IPS-11a (cell line): Measurements from ENCODE around the gene SEMA3D.

Experiments used
- H3K4me3 ChIP-seq: one replicate; pipeline ENCODE4 v1.5.1; 2013; ENCODE audit warnings: low read depth, low read length, control low read depth

SEMA3D gene

DNA sequence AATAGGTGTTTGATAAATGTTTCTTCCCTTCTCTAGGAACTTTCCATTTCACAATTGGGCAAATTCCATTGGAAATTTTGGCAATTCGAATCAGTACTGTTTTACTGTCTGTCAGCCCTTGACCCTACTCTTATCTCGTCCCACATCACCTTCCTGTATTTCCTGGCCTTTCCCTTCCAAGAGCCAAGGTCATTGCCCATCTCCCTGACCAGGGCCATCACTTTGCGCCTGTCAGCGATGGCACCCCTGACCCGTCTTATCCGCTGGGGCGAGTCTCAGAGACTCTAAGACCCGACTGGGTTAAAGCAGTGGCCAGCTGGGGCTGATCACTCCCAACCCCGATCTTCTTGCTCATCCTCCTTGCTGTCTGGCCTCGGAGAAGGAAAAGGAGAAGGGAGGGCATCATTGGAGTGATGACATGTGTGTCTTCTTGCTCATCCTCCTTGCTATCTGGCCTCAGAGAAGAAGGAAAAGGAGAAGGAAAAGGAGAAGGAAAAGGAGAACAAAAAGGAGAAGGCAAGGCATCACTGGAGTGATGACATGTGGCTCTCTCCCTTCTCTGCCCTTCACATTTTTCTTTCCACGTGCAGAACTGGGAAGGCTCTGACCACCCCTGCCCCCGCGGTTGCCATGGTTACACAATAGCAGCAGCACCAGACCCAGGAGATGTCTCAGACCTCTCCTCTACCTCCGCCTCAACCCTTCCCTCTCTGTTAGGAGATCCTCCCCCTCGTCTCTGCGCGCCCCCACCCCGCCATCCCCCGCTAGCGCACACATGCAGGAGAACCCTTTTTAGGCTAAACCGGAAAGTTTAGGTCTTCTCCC, 2.0 kb downstream of the SEMA3D start:
- H3K4me3 ChIP-seq, result peak overlapping the region; percentile 61

DNA sequence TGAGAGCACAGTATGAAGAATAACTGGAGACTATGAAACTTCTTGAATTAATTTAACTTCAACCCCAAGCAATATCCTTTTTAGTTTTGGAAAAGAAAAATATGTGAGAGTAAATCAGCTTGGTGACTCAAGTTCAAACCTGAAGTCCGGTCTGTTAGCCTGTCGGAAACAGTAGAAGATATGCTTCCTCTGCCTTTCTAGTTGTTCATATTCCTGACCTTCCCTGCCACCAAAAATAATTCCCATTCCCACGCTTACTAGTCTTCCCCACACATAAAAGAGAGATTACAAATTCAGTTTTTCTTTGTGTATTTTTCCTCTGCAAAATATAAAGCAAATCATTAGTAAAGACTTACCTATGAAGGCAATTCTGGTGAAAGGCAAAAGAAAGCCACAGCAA, 3.6 kb downstream of the SEMA3D start:
- H3K4me3 ChIP-seq, result no peak overlapping the region

DNA sequence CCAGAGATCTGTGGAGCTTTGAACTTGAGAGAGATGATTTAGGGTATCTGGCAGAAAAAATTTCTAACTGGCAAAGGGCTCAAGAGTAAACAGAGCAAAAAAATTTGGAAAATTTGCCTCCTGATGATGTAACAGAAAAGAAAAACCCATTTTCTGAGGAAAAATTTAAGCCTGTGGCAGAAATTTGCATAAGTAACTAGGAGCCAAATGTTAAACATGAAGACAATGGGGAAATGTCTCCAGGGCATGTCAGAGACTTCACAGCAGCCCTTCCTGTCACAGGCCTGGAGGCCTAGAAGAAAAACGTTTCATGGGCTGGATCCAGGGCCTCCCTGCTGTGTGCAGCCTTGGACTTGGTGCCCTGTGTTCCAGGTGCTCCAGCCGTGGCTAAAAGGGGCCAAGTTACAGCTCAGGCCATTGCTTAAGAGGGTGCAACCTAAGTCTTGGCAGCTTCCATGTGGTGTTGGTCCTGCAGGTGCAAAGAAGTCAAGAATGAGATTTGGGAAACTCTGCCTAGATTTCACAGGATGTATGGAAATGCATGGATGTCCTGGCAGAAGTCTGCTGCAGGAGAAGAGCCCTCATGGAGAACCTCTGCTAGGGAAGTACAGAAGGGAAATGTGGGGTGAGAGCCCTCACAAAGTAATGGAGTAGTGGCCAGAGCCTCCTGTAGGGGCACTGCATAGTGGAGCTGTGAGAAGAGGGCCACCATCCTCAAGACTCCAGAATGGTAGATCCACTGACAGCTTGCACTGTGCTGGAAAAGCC, 8.1 kb downstream of the SEMA3D start:
- no peak overlapping the region for H3K4me3 ChIP-seq

DNA sequence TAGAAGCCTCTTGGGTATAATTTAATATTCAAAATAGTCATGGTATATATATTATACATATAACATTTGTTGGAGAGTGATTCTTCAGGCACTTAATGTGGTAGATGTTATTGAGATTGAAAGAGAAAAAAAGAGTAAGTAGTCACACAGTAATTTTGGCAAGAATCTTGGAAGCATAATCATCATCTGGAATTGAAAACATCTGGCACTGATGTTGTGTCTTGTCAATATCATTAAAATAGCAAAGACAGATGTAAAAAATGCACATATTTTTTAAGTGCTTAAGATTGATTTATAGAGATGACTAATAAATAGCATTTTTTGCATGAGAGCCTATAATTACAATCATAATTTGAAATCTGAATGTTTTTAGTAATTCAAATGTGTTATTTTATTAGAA, 9.5 kb downstream of the SEMA3D start:
- no peak overlapping the region for H3K4me3 ChIP-seq

DNA sequence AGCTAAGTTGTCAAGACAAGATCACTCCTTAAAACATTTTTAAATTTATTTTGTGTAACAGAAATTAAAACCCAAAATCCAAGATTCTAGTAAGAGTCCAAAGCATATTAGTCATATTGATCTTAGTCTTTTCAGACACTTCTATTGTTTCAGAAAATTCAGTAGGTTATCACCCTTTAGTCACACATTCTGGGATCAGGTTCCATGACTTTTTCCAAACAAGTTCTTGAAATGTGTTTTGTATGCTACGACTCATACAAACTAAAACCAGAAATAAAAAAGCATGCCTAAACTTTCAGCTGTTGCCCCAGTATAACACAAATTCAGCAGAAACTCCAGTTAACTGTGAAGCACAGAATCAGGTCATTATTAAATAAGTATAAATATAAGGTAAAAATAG, 10.7 kb downstream of the SEMA3D start:
- no peak overlapping the region for H3K4me3 ChIP-seq

DNA sequence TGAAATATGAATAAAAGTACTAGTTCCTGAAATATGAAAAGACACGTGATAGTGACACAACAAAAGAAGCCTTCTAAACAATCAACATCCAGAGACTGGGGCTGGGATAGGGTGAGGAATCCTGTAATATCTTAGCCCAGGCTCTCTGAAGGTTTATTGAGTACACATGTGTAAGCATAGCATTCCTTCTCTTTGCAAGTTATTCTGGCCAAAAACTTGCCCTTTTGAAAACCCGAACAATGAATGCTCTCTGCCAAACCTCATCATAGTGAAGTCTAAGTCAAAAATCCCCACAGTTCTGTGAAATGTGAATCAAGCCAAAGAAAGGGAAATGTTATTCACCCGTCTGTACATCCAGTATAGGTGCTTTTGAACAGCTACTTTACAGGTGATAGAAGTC, 11.6 kb downstream of the SEMA3D start:
- H3K4me3 ChIP-seq, result no peak overlapping the region

DNA sequence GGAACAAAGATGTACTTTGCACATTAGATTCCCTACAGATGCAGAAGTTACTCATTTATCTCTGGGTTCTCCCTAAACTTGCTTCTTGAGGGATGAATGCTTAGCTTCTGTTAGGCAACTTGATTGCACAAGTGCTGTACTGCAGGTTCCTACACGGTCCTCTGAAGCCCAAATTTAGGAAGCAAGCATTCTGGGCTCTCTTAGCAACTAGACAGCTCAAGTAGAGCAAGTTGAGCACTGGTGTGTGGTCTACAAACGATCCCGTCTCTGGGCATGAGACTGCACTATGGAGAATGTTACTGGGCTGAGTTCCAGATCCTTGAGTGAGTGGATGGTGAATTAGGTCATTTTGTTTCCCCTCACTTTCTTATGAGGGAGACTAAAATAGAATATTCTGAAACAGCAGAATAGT, 14.3 kb downstream of the SEMA3D start:
- no peak overlapping the region for H3K4me3 ChIP-seq

DNA sequence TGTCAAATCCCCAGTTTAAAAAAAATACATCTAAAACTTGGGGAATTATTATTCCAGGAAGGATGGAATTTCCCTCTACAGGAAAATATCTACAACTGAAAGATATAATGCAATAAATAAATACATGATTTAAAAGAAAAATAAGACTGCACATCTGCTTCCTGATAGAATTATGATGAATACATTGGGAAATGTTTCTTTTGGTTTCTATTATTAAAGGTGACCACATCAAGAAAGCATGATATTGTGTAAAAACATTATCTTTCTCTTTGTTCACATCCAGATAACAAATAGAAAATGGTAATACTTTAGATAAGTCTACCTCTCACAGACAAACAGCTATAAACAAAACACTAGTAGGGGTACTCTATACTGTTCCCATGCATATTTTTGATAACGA, 19.2 kb downstream of the SEMA3D start:
- no peak overlapping the region for H3K4me3 ChIP-seq

DNA sequence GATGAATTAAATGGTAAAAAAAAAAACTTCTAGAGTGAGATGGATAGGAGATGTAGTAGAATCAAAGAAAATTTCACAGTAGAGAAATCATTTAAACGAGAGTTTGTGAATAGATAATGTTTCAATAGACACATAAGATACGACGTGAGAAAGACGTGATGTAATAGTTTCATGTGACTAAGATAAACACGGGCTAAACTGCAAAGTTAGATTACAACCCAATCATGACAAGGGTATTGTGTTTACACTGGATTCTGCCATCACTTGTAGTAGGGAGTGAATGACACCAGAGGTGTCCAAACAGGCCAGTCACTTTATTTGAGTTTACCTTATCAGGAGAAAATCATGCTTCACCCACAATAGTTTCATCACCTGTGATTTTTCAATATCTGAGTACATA, 21.6 kb downstream of the SEMA3D start:
- H3K4me3 ChIP-seq, result no peak overlapping the region

DNA sequence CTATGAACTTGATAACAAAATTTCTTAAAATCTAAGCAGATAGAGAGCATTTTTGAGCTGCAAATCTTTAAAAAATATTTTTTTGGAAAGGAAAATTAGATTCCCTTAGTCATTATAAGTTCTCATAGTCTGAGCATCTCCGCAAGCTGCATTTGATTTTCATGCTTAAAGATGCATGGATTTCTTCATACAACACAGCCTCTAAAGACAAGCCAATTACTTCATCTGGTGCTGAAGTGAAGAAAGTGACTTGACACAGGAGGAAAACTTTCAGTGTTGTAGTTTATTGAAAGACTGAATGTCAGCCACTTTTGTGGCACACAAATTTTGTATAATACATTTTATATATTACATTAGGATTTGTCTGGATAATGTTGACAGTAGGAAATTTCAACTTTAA, 22.5 kb downstream of the SEMA3D start:
- no peak overlapping the region for H3K4me3 ChIP-seq

DNA sequence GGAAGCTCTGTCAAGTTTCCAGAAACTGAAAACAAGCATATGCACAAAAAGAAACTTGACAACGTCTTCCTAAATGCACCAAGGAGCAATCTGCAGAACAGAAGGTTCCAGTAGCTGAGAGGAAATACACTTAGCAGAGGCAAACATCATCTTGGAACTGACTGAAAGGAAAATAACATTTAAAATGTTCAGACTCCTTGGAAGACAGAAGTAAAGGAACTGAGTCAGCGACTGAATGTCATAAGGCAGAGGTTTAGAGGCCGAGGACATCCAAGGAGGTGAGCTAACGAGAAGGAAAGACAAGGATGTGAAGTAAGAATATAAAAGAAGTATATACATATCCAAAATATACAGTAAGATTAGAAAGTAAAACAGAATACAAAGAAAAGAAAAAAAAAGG, 24.1 kb downstream of the SEMA3D start:
- H3K4me3 ChIP-seq, result no peak overlapping the region

DNA sequence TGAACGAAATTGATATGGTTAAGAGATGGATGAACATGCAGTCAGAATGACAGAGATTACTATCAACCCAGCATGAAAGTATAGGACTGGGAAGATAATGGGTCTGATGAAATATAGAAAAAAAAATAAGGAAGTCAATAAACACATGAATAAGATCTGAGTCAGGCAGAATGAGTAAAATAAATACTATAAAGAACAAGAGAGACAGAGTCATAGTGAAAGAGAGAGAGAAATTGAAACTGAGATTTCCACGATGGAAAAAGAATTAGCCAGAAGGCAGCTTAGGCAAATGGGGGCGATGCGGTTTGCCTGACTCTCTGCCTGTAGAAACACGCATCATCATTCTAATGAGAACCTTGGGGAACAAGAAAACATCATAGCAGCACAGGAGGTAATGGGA, 26.6 kb downstream of the SEMA3D start:
- no peak overlapping the region for H3K4me3 ChIP-seq

DNA sequence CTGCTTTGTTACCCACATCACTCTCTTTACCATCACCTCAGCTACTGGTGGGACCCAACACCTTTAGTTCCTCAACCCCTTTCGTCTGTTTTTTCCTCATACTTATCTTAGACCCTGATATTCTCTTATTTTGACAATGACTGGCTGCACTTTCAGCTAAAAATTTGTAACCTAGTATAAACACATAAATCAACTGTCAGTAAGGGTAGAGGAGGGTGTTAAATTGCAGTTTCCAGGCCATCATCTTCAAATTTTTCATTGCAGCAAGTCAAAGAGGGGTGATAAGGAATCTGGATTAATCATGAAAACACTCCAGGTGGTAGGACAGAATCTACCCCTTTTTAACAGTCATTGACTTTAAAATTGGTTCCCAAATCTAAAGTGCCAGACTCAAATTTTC, 27.9 kb downstream of the SEMA3D start:
- H3K4me3 ChIP-seq, result no peak overlapping the region

DNA sequence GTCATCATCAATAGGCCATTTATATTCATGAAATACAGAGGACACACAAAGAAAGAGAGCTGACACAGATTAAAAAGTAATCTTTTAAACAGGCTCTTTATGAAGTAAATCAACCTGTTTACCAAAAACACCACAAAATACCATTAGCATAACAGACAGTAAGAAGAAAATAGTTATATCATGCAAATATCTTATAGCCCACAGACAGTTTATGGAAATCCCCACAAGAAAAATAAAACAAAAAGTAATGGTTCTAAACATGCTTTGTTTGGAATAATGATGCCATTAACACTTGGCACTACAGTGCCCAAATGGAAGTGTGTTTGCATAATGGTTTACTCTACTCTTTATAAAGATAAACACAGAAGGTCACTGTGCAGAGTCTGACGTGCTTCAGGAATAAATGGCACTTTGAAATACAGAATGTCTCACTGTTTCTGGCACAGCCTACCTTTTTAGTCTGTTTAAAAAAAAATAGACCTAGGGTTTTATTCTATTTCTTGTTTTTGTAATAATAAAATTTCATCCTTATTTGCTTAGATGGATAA, 30.1 kb downstream of the SEMA3D start:
- no peak overlapping the region for H3K4me3 ChIP-seq

DNA sequence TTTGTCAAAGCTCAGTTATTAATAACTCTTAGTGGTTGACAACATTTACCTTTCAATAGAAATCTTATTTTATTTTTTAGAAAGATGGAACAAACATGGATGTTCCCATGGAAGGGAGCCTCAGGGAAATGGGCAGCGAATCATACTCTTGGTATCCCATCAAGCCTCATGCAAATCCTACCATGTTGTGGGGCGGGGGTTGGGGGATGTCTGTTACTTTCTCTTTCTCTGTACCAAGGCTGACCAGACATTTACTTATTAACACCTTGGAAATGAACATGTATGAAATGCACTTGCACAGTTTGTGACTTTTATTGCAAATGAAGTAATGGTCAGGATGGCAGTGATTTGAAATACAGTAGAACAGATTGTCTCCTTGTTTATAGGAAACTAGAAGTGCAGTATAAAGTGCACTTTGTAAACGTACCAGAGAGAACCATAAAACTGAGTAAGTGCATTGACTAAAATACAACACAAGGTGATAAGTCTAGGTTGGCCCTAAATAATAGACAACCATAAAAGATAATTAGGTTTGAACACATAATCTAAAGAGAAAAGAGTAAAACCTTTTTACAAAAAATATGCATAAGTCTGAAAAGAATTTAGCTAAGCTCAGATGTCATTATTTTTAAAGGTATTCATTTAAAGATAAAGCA, 32.4 kb downstream of the SEMA3D start:
- no peak overlapping the region for H3K4me3 ChIP-seq

DNA sequence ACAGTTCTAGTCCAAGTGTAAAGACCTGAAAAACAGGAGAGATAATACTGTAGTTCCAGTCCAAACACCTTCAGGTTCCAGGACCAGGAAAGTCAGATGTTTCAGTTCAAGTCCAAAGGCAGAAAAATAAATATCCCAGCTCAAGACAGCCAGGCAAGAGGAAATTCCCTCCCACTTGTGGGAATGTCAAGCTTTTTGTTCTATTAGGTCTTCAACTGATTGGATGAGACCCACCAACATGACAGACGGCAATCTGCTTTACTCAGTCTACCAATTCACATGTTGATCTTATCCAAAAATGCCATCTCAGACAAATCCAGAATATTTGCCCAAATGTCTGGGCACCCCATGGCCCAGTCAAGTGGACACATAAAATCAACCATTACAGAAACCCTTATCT, 33.1 kb downstream of the SEMA3D start:
- no peak overlapping the region for H3K4me3 ChIP-seq

DNA sequence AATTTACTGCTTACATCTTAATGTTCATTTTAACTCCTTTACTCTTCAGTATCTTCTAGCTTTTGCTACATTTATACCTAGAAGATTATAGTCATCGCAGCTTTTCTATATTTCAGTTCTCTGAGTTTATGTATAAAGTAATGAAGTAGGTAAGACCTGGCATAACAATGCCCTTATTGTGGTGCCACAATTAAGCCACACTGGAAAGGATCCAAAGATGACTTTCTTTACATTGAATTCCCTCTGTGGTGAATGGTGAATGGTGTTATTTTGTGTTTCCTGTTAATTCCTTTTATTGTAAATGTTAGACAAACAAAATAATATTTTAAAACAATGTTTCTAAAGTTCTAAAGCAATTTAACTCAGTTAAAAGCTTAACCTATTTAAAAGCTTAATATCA, 36.2 kb downstream of the SEMA3D start:
- no peak overlapping the region for H3K4me3 ChIP-seq

DNA sequence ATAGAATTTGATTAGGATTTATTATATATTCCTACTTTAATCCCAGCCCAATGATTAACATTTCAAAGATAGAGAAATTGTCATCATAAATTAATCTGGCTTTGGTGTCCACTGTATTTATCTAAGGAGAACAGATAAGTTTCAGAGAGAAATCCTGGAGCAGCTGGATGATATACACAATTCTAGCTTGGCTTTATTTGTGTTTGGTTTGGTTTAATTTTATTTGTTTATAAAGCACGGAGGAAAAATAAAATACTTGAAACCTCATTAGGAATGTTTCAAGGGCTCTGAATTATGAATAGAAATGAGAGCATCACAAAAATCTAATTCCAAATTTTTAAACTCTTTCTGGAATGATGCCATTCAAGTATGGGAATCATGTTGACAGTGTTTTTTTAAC, 42.1 kb downstream of the SEMA3D start:
- H3K4me3 ChIP-seq, result no peak overlapping the region

DNA sequence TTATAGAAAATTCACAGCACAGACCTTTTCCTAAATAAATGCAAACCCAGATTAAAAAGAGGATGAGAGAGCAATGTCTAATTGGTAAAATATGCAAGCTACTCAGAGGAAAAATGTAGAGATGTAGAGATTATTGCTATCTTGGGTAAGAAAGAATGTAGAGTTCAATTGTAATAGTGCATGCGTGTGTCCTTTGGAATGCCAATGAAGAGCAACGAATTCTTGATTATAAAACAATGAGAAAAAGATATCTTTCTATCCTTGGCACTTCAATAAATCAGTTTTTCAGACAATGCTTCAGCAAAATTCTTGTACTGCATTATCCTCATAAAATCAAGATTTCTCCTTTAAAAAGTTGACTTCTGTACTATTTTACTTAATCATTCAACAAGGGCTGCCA, 50.9 kb downstream of the SEMA3D start:
- H3K4me3 ChIP-seq, result no peak overlapping the region

DNA sequence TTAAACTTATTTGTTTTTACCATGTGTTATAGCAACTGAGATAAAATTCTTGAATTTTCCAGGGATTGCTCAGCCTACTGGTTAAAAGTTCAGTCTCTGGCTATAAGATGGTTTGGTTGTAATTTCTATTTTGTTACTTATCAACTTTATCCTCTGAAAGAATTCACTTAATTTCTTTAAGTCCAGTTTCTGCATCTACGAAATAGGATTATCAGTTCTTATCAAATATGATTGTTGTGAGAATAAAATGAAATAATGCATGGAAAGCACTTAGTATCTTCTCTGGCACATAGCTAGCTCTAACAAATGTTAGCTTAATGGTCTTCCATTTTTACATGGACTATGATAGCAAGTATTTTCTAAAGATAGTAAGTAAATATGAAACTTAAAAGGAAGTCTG, 53.3 kb downstream of the SEMA3D start:
- no peak overlapping the region for H3K4me3 ChIP-seq

DNA sequence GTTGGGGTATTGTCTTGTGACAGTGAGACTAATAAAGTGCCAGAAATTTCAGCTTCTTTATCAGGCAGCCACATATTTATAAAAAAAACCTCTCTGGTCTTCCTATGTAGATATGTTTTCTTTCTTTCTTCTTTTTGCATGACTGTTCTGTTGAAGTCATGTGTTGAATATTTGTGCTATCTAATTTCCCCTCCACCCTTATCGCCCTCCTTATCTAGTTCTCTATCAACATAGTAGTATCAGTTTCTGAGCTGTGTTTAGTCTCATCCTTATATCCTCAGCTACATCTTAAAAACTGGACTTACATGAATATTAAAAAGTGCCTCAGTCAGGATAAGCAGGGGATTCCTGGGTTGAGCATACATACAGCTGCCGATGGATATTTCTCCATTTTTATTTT, 53.9 kb downstream of the SEMA3D start:
- H3K4me3 ChIP-seq, result no peak overlapping the region

DNA sequence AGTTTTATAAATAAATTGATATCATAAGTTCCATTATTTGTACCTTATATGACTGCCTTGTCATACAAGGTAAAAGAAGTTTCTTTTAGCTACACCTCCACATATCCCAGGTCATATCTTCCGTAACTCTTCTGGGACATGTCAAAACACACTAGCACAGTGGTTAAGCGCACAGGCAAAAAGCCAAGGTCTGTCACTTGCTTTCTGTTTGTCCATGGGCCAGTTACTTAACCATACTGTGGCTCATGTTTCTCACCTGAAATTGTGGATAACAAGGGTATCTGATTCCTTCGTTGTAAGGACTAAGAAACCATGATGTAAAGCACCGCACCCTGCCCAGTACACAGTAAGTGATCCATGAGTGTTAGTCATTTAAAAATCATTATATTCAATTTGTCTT, 56.2 kb downstream of the SEMA3D start:
- no peak overlapping the region for H3K4me3 ChIP-seq
